DOHH2 (cell line): ENCODE data around the gene ELL2.

Experiments used
- CTCF ChIP-seq: fragments of 200-600 bp; sonication (generic); IDR thresholded peaks from one replicate; pipeline ENCODE4 v1.5.1; 2014; ENCODE audit warnings: antibody characterized with exemption, mild to moderate bottlenecking, low read depth, low read length; ENCODE audit not compliant: poor library complexity, severe bottlenecking
- EZH2phosphoT487 ChIP-seq: fragments of 200-600 bp; sonication (generic); IDR thresholded peaks from 2 replicates; pipeline ENCODE4 v1.6.1; 2017; ENCODE audit warnings: borderline replicate concordance, mild to moderate bottlenecking, antibody characterized with exemption, low read length, moderate library complexity, mixed read lengths

- no peak for TF ChIP-seq CTCF
- no peak for TF ChIP-seq EZH2phosphoT487
Measured at GRCh38 chr5:95835682-95836385, 125.8 kb downstream of the ELL2 start.
